ENCODE data around the gene LMX1B. TPM values are rescaled to one million over a fixed set of nuclear protein-coding genes. Genes with fewer than 3 reads are reported as not detected.

LMX1B gene
- total and polyA plus RNA-seq, 2 of the 4 experiments (the other 2 are of a cell fraction): not detected

GRCh38 chr9:126588491-126589168 lies 25.1 kb upstream of the LMX1B start:
- ATAC-seq (ENCODE audit: low read depth) (no peak), DNase-seq (no peak)
- no peak overlapping the region for H3K56ac ChIP-seq (ENCODE audit: extremely low read depth, insufficient read depth, low read length)
- WGBS, 2 experiments (ENCODE audit: extremely low coverage in 2 of 2, insufficient read length in 1 of 2): 38% methylated on average over 3 of the region's 10 CpGs; no CpG with 5 or more reads in 1 of the 2 experiments
- no peak overlapping the region for H3K4me3 ChIP-seq (ENCODE audit: insufficient read depth, low read depth, low read length)
- H3K4ac ChIP-seq (ENCODE audit: low read depth, low read length): no peak overlapping the region
- TF ChIP-seq MAZ (IDR thresholded peaks at IDR 0.05; ENCODE audit: borderline replicate concordance, low read depth, low read length) (no peak), MXI1 (IDR thresholded peaks at IDR 0.05; ENCODE audit: borderline replicate concordance, low read depth, low read length) (no peak), BHLHE40 (IDR thresholded peaks at IDR 0.05; ENCODE audit: low read depth, low read length) (no peak), ELK1 (IDR thresholded peaks at IDR 0.05; ENCODE audit: borderline replicate concordance, low read depth, low read length) (no peak), MAFK (IDR thresholded peaks at IDR 0.05; ENCODE audit: low read depth, low read length) (no peak), FOS (IDR thresholded peaks at IDR 0.05; ENCODE audit: low read depth, low read length) (no peak)
- ChIA-PET CTCF (no interaction called here), POLR2A (ENCODE audit: unreplicated experiment) (no interaction called here)
- H2AK9ac ChIP-seq (replicated peaks; ENCODE audit: low read depth, low read length, poor library complexity): no peak overlapping the region
- dilution Hi-C loops (cut with HindIII; ENCODE audit: low sequenced_read_pairs, unreplicated experiment) (no loop called here), in situ Hi-C loops (cut with MboI; ENCODE audit: low sequenced_read_pairs) (no loop called here), intact Hi-C loops (cut with micrococcal nuclease) (no loop called here)
- H3K27ac ChIP-seq (ENCODE audit: insufficient read depth, low read length): no peak overlapping the region
- H4K91ac ChIP-seq (ENCODE audit: insufficient read depth, low read depth, low read length): no peak overlapping the region
- H4K20me1 ChIP-seq (ENCODE audit: insufficient read depth, low read length): no peaks in the 10 kb centered on the region; the same call in 1 of the 2 replicates
- H3K27me3 ChIP-seq (ENCODE audit: control insufficient read depth, insufficient read depth, low read length): peaks cover 59% of the 10 kb centered on the region
- H3K18ac ChIP-seq (ENCODE audit: low read depth, low read length): no peak overlapping the region
- no peak overlapping the region for H2AK5ac ChIP-seq (ENCODE audit: low read depth, low read length)
- no peak overlapping the region for H4K5ac ChIP-seq (ENCODE audit: low read depth, low read length)
- 0 out of 2 replicates have a peak, but pooled peaks cover 2% of the 10 kb centered on the region for H3K9me3 ChIP-seq (ENCODE audit: control insufficient read depth, insufficient read depth, low read length)
- no peaks in the 10 kb centered on the region for H3K36me3 ChIP-seq (ENCODE audit: control insufficient read depth, insufficient read depth, low read length)
- no peak overlapping the region for H3K9ac ChIP-seq (ENCODE audit: low read depth, low read length)
- H3K14ac ChIP-seq (replicated peaks; ENCODE audit: low read depth, low read length): no peak overlapping the region
- H3K4me2 ChIP-seq (ENCODE audit: low read depth, low read length): no peak overlapping the region
- H3K4me1 ChIP-seq (ENCODE audit: control insufficient read depth, insufficient read depth, low read length): no peaks in the 10 kb centered on the region
- no TSS peak for BruUV-seq (replicated peaks)
- no peak overlapping the region for H2BK20ac ChIP-seq (ENCODE audit: low read depth, low read length)
- no peaks in the 10 kb centered on the region for H3K9me1 ChIP-seq (ENCODE audit: insufficient read depth, low read length)
- no peak overlapping the region for H4K8ac ChIP-seq (ENCODE audit: low read depth in 2 of 2, low read length in 2 of 2)
- H2AFZ ChIP-seq (replicated peaks; ENCODE audit: low read length, poor library complexity): no peak overlapping the region
- H2BK120ac ChIP-seq (ENCODE audit: low read depth, low read length): no peak overlapping the region
- no peak overlapping the region for H2BK5ac ChIP-seq (ENCODE audit: low read depth, low read length, poor library complexity, severe bottlenecking)
- H3K79me1 ChIP-seq (ENCODE audit: low read depth in 1 of 2, low read length in 2 of 2): no peaks in the 10 kb centered on the region
- no peak overlapping the region for H2BK15ac ChIP-seq (ENCODE audit: low read depth, low read length)
- H3K23ac ChIP-seq (ENCODE audit: low read depth, low read length): no peak overlapping the region

All from IMR-90 (cell line).